Lower leg skin (tissue), 3 donors: ENCODE measurements around the gene EEFSEC.

ENCODE experiments used
- CTCF ChIP-seq, 3 donors: fragments of 450-650 bp; IDR thresholded peaks; one replicate each; pipeline ENCODE4 v1.5.1; 2016; ENCODE audit warnings: antibody characterized with exemption in 3 of 3, mild to moderate bottlenecking in 3 of 3, moderate library complexity in 2 of 3
- POLR2A ChIP-seq, 2 donors: fragments of 450-650 bp; IDR thresholded peaks; one replicate each; pipeline ENCODE4 v1.6.1; 2016 to 2017; ENCODE audit warnings: antibody characterized with exemption in 2 of 2, mild to moderate bottlenecking in 1 of 2, moderate library complexity in 1 of 2

- TF ChIP-seq CTCF (IDR thresholded peaks at IDR 0.05) (no peak), POLR2A (IDR thresholded peaks at IDR 0.05) (no peak)
Measured at GRCh38 chr3:128368626-128369025, 215.3 kb downstream of the EEFSEC start.
